RWPE2 (cell line): ENCODE data around the gene P2RY4.

Experiments
- ATAC-seq: fragments of 200-7000 bp; cut with Tn5 transposase; 3 replicates; pipeline ENCODE4 v1.9.1; 2021; ENCODE audit warnings: low read depth
- DNase-seq: peaks from one replicate; pipeline ENCODE4 v3.0.0-alpha.2; 2020; ENCODE audit warnings: low spot score
- H3K27ac ChIP-seq: fragments of 450-650 bp; 2 replicates; pipeline ENCODE4 v1.5.1; 2017; ENCODE audit warnings: mild to moderate bottlenecking; ENCODE audit not compliant: poor library complexity, severe bottlenecking
- H3K27me3 ChIP-seq: fragments of 250-450 bp; sonication (Bioruptor Pico); 2 replicates; pipeline ENCODE4 v1.5.1; 2021; ENCODE audit warnings: mild to moderate bottlenecking, moderate library complexity; ENCODE audit not compliant: insufficient read depth, poor library complexity, severe bottlenecking
- H3K36me3 ChIP-seq: fragments of 250-450 bp; sonication (Bioruptor Pico); 2 replicates; pipeline ENCODE4 v1.5.1; 2020; ENCODE audit warnings: low read depth, mild to moderate bottlenecking, moderate library complexity
- H3K4me1 ChIP-seq: fragments of 250-450 bp; sonication (Bioruptor Pico); 2 replicates; pipeline ENCODE4 v1.5.1; 2021; ENCODE audit warnings: mild to moderate bottlenecking, moderate library complexity; ENCODE audit not compliant: insufficient read depth, poor library complexity, severe bottlenecking
- H3K4me3 ChIP-seq: fragments of 250-450 bp; sonication (Bioruptor Pico); 2 replicates; pipeline ENCODE4 v1.5.1; 2021; ENCODE audit warnings: mild to moderate bottlenecking, moderate library complexity; ENCODE audit not compliant: severe bottlenecking
- H3K9me3 ChIP-seq: fragments of 250-450 bp; sonication (Bioruptor Pico); 2 replicates; pipeline ENCODE4 v1.5.1; 2021; ENCODE audit warnings: mild to moderate bottlenecking, moderate library complexity; ENCODE audit not compliant: severe bottlenecking
- CTCF ChIP-seq: fragments of 450-650 bp; IDR thresholded peaks from one replicate; pipeline ENCODE4 v1.5.1; 2017; ENCODE audit warnings: mild to moderate bottlenecking, moderate library complexity; ENCODE audit not compliant: poor library complexity, severe bottlenecking

The P2RY4 gene

DNA sequence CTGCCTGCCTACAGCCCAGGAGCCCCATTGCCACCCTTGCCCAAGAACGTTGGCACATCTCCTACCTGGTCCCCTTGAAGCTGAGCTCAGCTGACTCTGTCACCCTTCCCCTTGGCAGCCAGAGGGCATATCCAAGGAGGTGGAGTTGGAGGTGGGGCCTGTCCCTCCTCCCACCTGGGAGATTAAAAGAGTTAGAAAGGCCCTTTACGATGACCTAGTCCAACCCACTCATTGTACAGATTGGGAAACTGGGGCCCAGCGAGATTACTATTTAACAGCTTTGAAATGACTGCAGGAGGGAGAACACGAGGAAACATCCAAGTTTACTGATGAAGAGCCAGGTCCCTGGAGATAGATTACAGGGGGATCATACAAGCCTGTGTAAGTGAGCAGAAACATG, at the start of gene P2RY4:
P2RY4 (minus strand) TSS at position 101 of the 400 bp plus-strand sequence. CDS start 580 bp downstream, outside the sequence.
- H3K27ac ChIP-seq = no peak within 1 kb of the TSS
- H3K27me3 ChIP-seq = no peaks in the 10 kb centered on the region
- no peaks in the 10 kb centered on the region for H3K9me3 ChIP-seq
- DNase-seq = no peak
- no peaks in the 10 kb centered on the region for H3K4me1 ChIP-seq
- no peak for TF ChIP-seq CTCF
- no peaks in the 10 kb centered on the region for H3K36me3 ChIP-seq
- no peak for ATAC-seq
- no peak within 1 kb of the TSS for H3K4me3 ChIP-seq

DNA sequence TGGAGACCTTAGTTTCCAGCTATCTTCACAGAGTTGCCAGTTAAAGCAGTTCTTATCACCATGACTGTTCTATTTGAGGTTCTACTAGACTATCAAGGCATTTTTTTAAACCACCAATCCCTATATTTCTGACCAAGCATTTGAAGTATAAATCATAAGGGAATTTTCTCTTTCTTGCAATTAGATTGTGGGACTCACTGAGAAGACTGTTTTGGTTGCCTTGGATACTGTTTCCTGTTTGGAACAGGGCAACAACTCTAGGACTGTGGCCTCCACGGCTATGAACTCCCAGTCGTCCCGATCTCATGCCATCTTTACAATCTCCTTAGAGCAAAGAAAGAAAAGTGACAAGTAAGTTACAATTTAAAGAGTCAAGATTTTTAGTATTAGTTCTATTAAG, 41.7 kb upstream of the P2RY4 start:
- Histone ChIP-seq H3K9me3 (no peaks in the 10 kb centered on the region), H3K36me3 (peaks cover 40% of the 10 kb centered on the region)
- TF ChIP-seq CTCF = no peak

GRCh38 chrX:70293621-70294020, 33.6 kb upstream of the P2RY4 start:
- Histone ChIP-seq H3K4me1 (no peaks in the 10 kb centered on the region), H3K27me3 (no peaks in the 10 kb centered on the region), H3K9me3 (no peaks in the 10 kb centered on the region), H3K36me3 (peaks cover 22% of the 10 kb centered on the region), H3K4me3 (no peak overlapping the region), H3K27ac (no peak overlapping the region)
- ATAC-seq (no peak), DNase-seq (no peak)
- TF ChIP-seq CTCF = no peak

More for the DNA sequence above, 41.7 kb upstream of the P2RY4 start:
- ATAC-seq = no peak
- Histone ChIP-seq H3K4me1 (no peaks in the 10 kb centered on the region), H3K27me3 (no peaks in the 10 kb centered on the region), H3K4me3 (no peak overlapping the region), H3K27ac (no peak overlapping the region)
- no peak for DNase-seq

- no peak for DNase-seq
- Histone ChIP-seq H3K27me3 (no peaks in the 10 kb centered on the region), H3K9me3 (no peaks in the 10 kb centered on the region), H3K4me1 (no peaks in the 10 kb centered on the region), H3K4me3 (no peak overlapping the region), H3K36me3 (peaks cover 23% of the 10 kb centered on the region), H3K27ac (no peak overlapping the region)
- TF ChIP-seq CTCF = no peak
- ATAC-seq = no peak
Measured at GRCh38 chrX:70292788-70293187, 32.8 kb upstream of the P2RY4 start.

DNA sequence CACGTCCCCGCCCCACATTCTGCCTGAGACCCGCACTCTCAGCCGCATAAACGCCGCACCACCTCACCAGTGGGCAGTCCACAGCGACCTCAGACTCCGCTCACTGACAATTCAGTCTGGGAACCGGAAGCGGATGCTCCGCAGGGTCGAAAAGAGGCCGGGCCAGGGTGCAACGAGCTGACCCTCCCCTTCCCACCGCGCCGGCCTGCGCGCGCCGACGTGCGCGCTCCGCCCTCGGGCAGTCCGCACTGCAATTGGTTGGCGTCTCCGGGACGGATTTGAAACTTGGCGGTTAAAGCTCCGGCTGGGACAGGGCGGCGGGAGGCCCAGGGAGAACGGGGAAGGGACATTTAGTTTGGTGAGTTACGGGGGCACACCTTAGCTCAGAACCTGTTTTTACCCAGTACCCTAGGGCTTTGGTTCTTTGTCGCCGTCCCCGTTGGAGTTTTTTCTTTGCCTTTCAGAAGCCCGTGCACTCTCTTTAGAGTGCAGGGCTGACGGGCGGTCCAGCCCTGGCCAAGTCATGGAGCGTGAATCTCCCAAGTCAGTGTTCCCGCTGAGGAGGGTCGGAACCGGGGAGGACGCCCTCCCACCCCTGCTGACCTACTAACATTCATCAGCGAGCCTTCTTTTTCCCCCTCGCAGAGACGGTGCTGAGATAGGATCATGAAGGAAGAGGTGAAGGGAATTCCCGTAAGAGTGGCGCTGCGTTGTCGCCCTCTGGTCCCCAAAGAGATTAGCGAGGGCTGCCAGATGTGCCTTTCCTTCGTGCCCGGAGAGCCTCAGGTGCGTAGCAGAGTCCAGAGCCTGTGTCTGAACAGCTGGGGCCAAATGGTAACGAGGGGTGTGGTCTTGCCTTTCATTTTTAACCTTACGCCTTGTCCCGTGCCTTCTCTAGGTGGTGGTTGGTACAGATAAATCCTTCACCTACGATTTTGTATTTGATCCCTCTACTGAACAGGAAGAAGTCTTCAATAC, 30.1 kb upstream of the P2RY4 start, which contains the start of the genes KIF4A and PDZD11:
KIF4A (plus strand) TSS at position 312 of the 978 bp plus-strand sequence; CDS start at position 667, 355 bp downstream.
PDZD11 (minus strand) TSS at position 135 of the 978 bp plus-strand sequence. CDS start 586 bp downstream, outside the sequence.
- H3K36me3 ChIP-seq = peaks cover 27% of the 10 kb centered on the region
- ATAC-seq (peak; percentile 96), DNase-seq (peak; percentile 73)
- no peaks in the 10 kb centered on the region for H3K9me3 ChIP-seq
- H3K27me3 ChIP-seq = no peaks in the 10 kb centered on the region
- peak within 1 kb of the TSS; percentile 47 for H3K27ac ChIP-seq
- no peak for TF ChIP-seq CTCF
- H3K4me3 ChIP-seq = peak within 1 kb of the TSS; percentile 78
- H3K4me1 ChIP-seq = no peaks in the 10 kb centered on the region
